Upper lobe of left lung (tissue), 4 donors: ENCODE results near the gene CDH20.

Experiments used
- CTCF ChIP-seq, 6 experiments: fragments of 450-650 bp in 4 of 6; fragments of 200-600 bp in 2 of 6; sonication (generic) in 2 of 6; IDR thresholded peaks; one replicate each; pipeline ENCODE4 v1.5.1; 2016 to 2019; ENCODE audit warnings: antibody characterized with exemption in 6 of 6
- EP300 ChIP-seq, 4 donors: sonication (generic); formaldehyde crosslinking; IDR thresholded peaks; one replicate each; pipeline ENCODE4 v1.5.1; 2017; ENCODE audit warnings: antibody characterized with exemption in 4 of 4, control low read depth in 2 of 4
- POLR2A ChIP-seq, 4 donors: fragments of 450-650 bp; IDR thresholded peaks; one replicate each; pipeline ENCODE4 v1.5.1; 2016 to 2017; ENCODE audit warnings: antibody characterized with exemption in 4 of 4, mild to moderate bottlenecking in 2 of 4

- TF ChIP-seq POLR2A (IDR thresholded peaks at IDR 0.05) (no peak), EP300 (IDR thresholded peaks at IDR 0.05) (no peak), CTCF (IDR thresholded peaks at IDR 0.05) (no peak)
These were observed 195.7 kb downstream of the CDH20 start for GRCh38 chr18:61528961-61529360.
